ENCODE results near the gene TNRC6C. TPM values are rescaled to one million over a fixed set of nuclear protein-coding genes. Genes with fewer than 3 reads are reported as not detected.
A peak's percentile ranks its signal among the peaks of the same experiment; 100 is the strongest.

The TNRC6C gene
- total and polyA plus RNA-seq, 2 of the 13 experiments (the other 11 are each of a cell fraction or from before 2014, with no cell fraction given): 0.66 to 4.9 TPM

GRCh38 chr17:77957235-77957856 lies 1.2 kb upstream of the TNRC6C start (continued):
- TF ChIP-seq ETS1 (CRISPR knock-in tag; IDR thresholded peaks at IDR 0.05): no peak
- TF ChIP-seq, protein P1, sequence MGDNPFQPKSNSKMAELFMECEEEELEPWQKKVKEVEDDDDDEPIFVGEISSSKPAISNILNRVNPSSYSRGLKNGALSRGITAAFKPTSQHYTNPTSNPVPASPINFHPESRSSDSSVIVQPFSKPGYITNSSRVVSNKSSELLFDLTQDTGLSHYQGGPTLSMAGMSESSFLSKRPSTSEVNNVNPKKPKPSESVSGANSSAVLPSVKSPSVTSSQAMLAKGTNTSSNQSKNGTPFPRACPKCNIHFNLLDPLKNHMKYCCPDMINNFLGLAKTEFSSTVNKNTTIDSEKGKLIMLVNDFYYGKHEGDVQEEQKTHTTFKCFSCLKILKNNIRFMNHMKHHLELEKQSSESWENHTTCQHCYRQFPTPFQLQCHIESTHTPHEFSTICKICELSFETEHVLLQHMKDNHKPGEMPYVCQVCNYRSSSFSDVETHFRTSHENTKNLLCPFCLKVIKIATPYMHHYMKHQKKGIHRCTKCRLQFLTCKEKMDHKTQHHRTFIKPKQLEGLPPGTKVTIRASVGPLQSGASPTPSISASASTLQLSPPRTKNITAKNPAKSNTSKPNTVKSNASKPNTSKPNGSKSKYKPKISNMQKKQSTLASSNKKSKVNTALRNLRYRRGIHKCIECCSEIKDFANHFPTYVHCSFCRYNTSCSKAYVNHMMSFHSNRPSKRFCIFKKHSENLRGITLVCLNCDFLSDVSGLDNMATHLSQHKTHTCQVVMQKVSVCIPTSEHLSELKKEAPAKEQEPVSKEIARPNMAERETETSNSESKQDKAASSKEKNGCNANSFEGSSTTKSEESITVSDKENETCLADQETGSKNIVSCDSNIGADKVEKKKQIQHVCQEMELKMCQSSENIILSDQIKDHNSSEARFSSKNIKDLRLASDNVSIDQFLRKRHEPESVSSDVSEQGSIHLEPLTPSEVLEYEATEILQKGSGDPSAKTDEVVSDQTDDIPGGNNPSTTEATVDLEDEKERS (CRISPR knock-in tag; IDR thresholded peaks at IDR 0.05): no peak
- no peak for TF ChIP-seq ZFP82 (CRISPR knock-in tag; IDR thresholded peaks at IDR 0.05; ENCODE audit: borderline replicate concordance)
- TF ChIP-seq ZNF512 (CRISPR knock-in tag; IDR thresholded peaks at IDR 0.05): 0 out of 2 replicates have a peak, but pooled peaks have one; percentile 35
- TF ChIP-seq ZNF136 (CRISPR knock-in tag; IDR thresholded peaks at IDR 0.05; ENCODE audit: low read depth): 0 out of 2 replicates have a peak, but pooled peaks have one; percentile 32
- TF ChIP-seq SALL2 (CRISPR knock-in tag; IDR thresholded peaks at IDR 0.05): no peak
- no peak for TF ChIP-seq NFE2L2 (IDR thresholded peaks at IDR 0.05; ENCODE audit: low read length)
- TF ChIP-seq MAZ (IDR thresholded peaks at IDR 0.05; ENCODE audit: borderline replicate concordance, low read depth, low read length): no peak
- no peak for TF ChIP-seq MAZ (CRISPR knock-in tag; IDR thresholded peaks at IDR 0.05; ENCODE audit: low read depth)
- TF ChIP-seq SATB2 (CRISPR knock-in tag; IDR thresholded peaks at IDR 0.05): no peak
- no peak for TF ChIP-seq MTA1 (CRISPR knock-in tag; IDR thresholded peaks at IDR 0.05; ENCODE audit: borderline replicate concordance)
- no peak for TF ChIP-seq HNF4G (IDR thresholded peaks at IDR 0.05; ENCODE audit: borderline replicate concordance, low read depth, low read length)
- TF ChIP-seq HNF4G (CRISPR knock-in tag; IDR thresholded peaks at IDR 0.05; ENCODE audit: borderline replicate concordance, low read depth): no peak
- no peak for TF ChIP-seq ZNF121 (CRISPR knock-in tag; IDR thresholded peaks at IDR 0.05)
- no peak for TF ChIP-seq HHEX (CRISPR knock-in tag; IDR thresholded peaks at IDR 0.05)
- no peak for TF ChIP-seq SSRP1 (CRISPR knock-in tag; IDR thresholded peaks at IDR 0.05)
- no peak for TF ChIP-seq CBX1 (IDR thresholded peaks at IDR 0.05; ENCODE audit: low read depth)
- no peak for TF ChIP-seq ZNF710 (CRISPR knock-in tag; IDR thresholded peaks at IDR 0.05; ENCODE audit: borderline replicate concordance)
- no peak for TF ChIP-seq IRF9 (CRISPR knock-in tag; IDR thresholded peaks at IDR 0.05; ENCODE audit: borderline replicate concordance)
- TF ChIP-seq YY1 (IDR thresholded peaks at IDR 0.05; ENCODE audit: insufficient read depth, insufficient replicate concordance, low read depth, low read length): no peak
